GM18951 (cell line): ENCODE measurements around the gene COMT.
"Not testable (repeated sequence)": the region's sequence is repeated elsewhere in the genome, so short reads cannot be mapped to it uniquely, and the experiment has no call there.

Experiments used
- POLR2A ChIP-seq: IDR thresholded peaks from 4 replicates; pipeline ENCODE4 v1.6.1; 2011; ENCODE audit warnings: mild to moderate bottlenecking; ENCODE audit not compliant: insufficient read length, insufficient read depth; ENCODE audit errors: extremely low read depth
- in situ Hi-C: fragments of 300-500 bp; cut with MboI; formaldehyde crosslinking; loops from one replicate; pipeline ENCODE4 v1.12.0; 2022; ENCODE audit warnings: low sequenced_read_pairs, mixed read lengths, inconsistent platforms; ENCODE audit not compliant: unreplicated experiment

Gene COMT

DNA sequence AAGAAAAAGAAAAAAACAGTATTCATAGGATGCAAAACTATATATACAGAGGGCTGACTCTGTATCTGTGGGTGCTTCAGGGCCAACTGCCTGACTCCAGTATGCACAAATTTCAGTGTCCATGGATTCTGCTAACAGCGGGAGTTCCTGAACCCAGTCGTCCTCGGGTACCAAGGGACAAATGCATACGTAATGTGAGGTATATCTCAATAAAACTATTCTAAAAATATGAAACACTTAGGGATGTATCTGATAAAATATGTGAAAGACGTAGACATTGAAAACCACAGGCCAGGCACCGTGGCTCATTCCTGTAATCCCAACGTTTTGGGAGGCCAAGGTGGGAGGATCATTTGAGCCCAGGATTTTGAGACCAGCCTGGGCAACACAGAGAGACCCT lies 13.9 kb upstream of the COMT start:
- in situ Hi-C loops: no loop called here
- TF ChIP-seq POLR2A: no peak

DNA sequence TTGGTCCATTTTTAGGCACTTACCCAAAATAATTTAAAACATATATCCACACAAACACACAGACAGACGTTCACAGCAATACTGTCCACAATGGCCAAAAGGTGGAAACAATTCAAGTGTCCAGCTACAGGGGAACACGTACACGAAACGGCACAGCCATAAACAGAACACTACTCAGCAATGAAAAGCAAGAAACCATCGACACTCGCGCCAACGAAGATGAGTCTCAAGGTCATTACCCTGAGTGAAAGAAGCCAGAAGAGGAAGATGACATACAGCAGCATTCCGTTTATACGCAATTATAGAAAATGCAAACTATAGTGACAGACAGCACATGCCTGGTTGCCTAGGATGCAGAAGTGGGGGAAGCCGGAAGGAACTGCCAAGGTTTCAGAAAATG lies 13.4 kb upstream of the COMT start:
- in situ Hi-C loops: no loop called here
- TF ChIP-seq POLR2A: no peak

DNA sequence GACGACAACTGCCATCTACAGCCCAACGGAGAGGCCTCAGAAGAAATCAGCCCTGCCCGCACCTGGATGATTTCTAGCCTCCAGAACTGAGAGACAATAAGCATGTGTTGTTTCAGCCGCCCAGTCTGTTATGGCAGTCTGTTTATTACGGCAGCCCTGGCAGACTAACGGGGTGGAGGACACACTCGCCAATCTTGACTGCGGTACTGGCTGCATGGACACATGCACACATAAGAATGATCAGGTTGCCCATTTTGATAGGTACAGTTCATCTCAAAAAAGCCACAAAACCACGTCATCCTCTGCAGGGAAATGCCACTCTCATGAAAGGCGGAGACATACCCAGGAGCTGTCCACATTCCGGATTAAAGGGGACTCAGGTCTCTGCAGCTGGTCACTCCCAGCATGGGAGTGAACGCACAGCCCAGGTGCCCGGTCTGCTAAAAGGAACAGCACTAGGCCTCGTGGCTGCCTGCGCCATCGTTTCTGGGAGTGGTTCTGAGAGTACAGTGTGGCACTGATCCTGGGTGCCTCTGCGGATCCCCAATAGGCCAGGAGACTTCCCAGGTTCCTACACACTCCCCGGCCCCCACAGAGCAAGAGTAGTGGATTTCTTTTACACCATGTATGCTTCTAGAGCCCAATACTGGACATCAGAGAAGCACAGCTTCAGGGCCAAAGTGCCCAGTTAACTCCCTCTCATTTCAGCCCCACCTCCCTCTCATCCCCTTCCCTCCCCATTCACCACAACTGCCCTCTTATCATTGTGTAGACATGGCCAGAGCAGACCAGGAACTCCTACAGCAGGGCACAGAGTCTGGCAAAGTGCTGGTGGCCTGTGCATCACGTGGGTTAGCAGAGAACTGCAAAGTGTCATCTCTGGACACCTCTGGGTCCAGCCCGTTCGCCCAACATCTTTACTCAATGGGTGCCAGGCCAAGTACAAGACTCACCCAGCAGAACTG lies 11.7 kb upstream of the COMT start:
- TF ChIP-seq POLR2A: no peak
- in situ Hi-C loops: no loop called here

DNA sequence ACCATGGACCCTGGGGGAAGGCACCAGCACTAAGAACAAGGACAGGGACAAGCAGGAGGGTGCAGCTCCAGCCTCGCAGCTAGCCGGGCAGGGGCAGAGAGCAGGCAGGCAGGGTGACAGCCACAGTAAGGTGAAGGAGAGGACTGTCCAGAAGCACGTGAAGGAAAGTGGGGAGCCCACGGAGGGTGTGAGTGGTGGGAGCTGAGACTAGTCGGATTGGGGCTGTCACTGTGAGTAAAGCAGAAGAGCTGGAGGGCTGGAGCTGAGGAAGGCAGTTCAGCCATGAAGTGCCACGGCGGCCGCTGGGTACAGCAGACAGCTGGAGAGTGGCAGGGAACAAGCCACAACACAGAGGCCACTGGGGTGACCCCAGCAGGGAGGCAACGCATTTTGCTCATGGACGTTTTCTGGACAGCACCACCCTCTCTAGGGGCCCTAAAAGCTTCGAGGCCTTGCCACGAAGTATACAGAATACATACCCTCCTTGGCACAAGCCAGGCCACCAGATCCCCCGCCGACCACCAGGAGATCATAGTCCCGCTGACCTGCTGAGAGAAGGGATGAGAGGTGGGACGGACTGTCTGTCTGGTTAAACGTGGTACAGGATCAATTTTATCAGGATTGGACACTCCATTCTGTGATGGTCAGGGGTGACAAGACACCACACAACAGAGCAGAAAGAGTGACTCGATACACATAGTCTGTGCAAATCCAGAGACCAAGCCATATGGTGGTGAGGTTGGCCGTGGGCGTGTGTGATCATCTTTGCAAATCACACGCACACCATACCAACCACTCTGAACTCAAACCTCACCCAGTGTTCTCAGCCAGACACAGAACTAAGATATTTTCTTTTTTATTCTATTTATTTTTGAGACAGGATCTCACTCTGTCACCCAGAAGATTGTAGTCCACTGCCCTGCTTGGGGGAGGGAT lies 10.8 kb upstream of the COMT start:
- no peak for TF ChIP-seq POLR2A
- in situ Hi-C loops: no loop called here

DNA sequence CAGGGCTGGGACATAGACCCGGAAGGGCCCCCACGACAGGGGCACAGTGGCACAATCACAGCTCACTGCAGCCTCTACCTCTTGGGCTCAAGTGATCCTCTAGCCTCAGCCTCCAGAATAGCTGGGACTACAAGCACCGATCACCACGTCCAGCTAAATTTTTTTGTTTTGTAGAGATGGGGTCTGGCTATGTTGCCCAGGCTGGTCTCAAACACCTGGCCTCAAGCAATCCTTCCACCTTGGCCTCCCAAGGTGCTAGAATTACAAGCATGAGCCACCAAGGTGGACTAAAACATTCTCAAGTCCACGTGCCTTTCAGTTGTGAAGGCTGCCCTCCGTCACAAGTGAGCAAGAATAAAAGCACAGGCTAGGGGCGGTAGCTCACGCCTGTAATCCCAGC lies 10.1 kb upstream of the COMT start:
- TF ChIP-seq POLR2A: no peak
- in situ Hi-C loops: no loop called here

DNA sequence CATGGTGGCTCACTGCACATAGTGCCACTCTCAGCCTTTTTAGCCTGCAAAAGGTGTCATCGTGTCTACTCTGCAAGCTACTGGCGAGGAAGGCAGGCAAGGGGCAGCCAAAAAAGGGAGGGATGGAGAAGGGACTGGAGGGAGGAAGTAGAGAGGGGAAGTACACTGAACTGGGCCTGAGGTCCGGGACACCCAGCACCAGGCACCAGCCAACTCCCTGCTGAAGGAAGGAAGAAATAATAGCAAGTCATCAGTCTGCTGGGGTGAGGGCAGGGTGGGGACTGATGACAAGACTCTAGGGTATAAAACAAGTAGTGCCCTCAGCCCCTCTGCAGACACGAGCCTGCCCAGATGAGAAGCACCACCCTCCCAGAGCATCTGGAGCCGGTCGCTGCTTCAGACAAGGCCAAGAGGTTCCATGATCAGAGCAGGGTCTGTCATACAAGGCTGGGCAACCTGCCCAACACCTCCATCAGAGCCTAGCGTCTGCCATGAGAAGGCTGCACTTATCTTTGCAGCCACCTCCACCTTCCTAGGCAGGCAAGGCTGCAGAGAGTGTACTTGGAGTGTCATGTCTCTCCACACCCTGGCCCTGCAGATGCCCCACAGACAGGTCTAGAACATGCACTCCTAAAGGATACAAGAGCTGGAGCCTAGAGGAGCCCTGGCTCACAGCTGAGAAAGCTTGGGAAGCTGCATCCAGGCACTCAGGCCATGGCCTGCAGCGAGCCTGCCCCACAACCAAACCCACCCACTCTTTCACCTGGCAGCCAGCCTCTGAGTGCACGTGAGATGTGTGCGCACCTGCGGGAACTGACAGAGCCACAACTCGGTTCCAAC lies 9.0 kb upstream of the COMT start:
- TF ChIP-seq POLR2A: no peak

DNA sequence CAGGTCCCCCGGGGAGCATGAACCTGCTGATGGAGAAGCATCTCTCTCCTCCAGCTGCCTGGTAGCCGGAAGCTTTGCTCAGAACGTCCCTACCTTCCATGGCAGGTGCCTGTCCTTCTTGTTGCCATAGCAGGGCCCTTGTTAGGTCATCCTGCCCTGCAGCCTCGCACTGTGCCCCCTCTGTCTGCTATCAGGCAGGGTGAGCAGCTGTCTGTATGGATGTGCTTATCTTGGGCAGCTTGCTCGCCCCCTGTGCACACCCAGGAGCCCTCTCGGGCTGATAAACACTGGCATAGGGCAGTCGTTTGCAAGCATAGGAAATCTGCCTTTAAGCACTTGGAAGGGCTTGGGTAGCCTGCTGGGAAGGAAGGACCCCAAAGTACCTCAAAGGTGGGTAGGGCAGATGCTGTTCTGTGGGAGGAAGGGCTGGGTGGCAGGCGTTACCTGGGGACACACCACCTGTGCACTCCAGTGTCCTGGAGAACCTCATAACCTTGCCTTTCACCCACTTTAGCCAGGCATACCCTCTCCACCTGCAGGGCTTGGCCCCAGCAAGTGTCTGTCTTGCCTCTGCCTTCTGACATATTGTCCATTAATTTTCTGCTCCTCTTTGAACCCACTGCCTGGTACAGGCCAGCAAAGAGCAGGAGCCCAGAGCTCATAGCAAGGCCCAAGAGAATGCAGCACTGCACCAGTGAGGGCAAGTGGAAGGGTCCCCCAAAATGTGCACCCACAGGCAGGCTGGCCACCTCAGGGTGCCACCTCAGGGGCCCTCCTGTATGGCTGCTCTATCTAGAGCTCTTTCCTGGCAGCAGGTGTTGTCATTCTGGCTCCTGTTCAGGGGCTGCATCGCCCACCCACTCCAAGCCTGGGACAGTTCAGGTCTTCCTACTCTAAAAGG lies 8.0 kb upstream of the COMT start:
- in situ Hi-C loops: no loop called here
- TF ChIP-seq POLR2A: no peak

More for the DNA sequence above, 9.0 kb upstream of the COMT start:
- in situ Hi-C loops: no loop called here

DNA sequence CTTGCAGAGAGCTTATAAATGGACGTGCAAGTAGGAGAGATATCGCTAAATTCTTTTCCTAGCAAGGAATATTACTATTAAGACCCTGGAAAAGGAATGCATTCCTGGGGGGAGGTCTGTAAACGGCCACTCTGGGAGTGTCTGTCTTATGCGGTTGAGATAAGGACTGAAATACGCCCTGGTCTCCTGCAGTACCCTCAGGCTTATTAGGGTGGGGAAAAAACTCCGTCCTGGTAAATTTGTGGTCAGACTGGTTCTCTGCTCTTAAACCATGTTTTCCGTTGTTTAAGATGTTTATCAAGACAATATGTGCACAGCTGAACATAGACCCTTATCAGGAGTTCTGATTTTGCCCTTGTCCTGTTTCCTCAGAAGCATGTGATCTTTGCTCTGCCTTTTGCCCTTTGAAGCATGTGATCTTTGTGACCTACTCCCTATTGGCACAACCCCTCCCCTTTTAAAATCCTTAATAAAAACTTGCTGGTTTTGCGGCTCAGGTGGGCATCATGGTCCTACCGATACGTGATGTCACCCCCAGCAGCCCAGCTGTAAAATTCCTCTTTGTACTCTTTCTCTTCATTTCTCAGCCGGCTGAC lies 6.4 kb upstream of the COMT start:
- in situ Hi-C loops: not testable (repeated sequence)

DNA sequence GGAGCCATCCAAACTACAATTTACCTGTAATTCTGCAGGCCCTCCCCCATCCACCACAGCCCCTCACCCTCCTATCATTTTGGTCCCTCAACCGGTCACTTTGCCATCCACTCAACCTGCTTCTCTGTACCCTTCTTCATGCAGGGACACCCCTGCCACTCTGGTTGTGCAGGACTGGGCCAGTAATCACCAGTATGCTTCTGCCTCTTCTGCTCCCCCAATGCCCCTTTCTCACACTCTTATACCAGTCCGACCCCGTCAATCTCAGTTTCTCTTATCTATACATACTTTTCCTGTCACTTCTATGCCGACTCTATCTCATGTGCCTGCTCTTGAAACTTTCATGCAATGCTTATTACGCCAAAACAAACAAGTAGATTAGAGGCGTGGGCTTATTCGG lies 5.1 kb upstream of the COMT start:
- in situ Hi-C loops: no loop called here
- no peak for TF ChIP-seq POLR2A

DNA sequence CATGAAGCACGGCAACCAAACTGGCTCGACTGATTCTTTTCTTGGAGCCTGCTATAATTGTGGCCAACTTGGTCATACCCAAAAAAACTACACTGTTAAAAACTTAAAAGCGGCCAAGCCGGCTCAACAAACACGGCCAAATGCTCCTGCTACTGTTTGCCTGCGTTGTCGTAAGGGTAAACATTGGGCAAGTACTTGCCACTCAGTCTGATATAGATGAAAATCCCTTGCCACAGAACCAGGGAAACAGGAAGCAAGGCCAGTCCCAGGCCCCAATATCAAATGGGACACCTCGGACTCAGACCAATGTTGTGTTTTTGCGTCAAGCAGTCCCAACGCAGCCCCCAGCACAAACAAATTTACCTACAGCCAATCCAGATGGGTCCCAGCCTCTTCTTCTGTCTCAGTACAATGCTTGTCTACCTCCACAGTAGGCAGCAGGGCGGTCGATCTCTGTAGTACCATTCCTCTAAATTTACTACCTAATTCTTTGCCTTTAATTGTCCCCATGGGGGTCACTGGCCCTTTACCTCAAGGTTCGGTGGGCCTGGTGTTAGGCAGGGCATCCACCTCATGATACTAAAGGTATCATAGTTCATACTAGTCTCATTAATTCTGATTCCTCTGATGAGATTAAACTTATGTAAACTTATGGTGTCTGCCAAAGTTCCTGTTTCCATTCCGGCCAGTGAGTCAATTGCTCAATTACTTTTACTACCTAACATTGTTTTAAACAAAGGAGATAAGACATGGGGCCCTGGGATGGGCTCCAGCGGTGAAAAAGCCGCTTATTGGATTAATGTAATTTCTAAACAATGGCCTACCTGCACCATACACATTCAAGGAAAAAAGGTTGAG lies 3.7 kb upstream of the COMT start:
- in situ Hi-C loops: no loop called here

More for the DNA sequence above, 3.7 kb upstream of the COMT start:
- TF ChIP-seq POLR2A: no peak
